Prostate gland (tissue), 2 donors: ENCODE data around the gene SCGB3A2.

ENCODE experiments used
- CTCF ChIP-seq, 4 experiments: fragments of 200-600 bp in 2 of 4; fragments of 450-650 bp in 2 of 4; sonication (generic) in 2 of 4; IDR thresholded peaks; 1 replicate in 3 of 4; 2 replicates in 1 of 4; pipeline ENCODE4 v1.5.1; 2016 to 2019; ENCODE audit warnings: antibody characterized with exemption in 4 of 4, mild to moderate bottlenecking in 2 of 4, moderate library complexity in 2 of 4
- POLR2A ChIP-seq: fragments of 450-650 bp; IDR thresholded peaks from one replicate; pipeline ENCODE4 v1.6.1; 2016; ENCODE audit warnings: antibody characterized with exemption, mild to moderate bottlenecking

GRCh38 chr5:147859962-147860640 lies 18.4 kb upstream of the SCGB3A2 start:
- TF ChIP-seq CTCF (IDR thresholded peaks at IDR 0.05) (no peak), POLR2A (no peak)
